Kidney (tissue), 14 donors: ENCODE results near the gene CGNL1. TPM values are rescaled to one million over a fixed set of nuclear protein-coding genes. Genes with fewer than 3 reads are reported as not detected.
A peak's percentile ranks its signal among the peaks of the same experiment; 100 is the strongest.

Source experiments
- DNase-seq, 5 donors: peaks; one replicate each; pipeline ENCODE4 v3.0.0-alpha.2; 2013 to 2020
- FAIRE-seq: peaks from 2 replicates; lab custom pipeline; 2012; peaks lifted over from hg19 to GRCh38; lab: Jason Lieb, UNC
- H3K27ac ChIP-seq, 2 donors: one replicate each; pipeline ENCODE4 v1.7.0; 2013; ENCODE audit warnings: low read depth in 2 of 2, low read length in 2 of 2, inconsistent platforms in 1 of 2
- H3K27me3 ChIP-seq: one replicate; pipeline ENCODE4 v1.7.1; 2013; ENCODE audit warnings: low read length, inconsistent platforms; ENCODE audit not compliant: control insufficient read depth, insufficient read depth
- H3K36me3 ChIP-seq, 3 donors: one replicate each; pipeline versions ENCODE4 v1.7.0 to v1.7.1; 2013; ENCODE audit warnings: low read length in 3 of 3, control low read depth in 1 of 3, inconsistent platforms in 1 of 3; ENCODE audit not compliant: insufficient read depth in 3 of 3, control insufficient read depth in 2 of 3
- H3K4me1 ChIP-seq, 3 donors: one replicate each; pipeline versions ENCODE4 v1.7.0 to v1.7.1; 2013; ENCODE audit warnings: low read length in 3 of 3, inconsistent platforms in 1 of 3, low read depth in 1 of 3; ENCODE audit not compliant: control insufficient read depth in 2 of 3, insufficient read depth in 2 of 3
- H3K4me3 ChIP-seq, 3 donors: one replicate each; pipeline versions ENCODE4 v1.7.0 to v1.8.1; 2013; ENCODE audit warnings: low read length in 3 of 3, control low read depth in 1 of 3, inconsistent platforms in 1 of 3
- H3K9ac ChIP-seq, 3 donors: one replicate each; pipeline versions ENCODE4 v1.7.0 to v1.7.1; 2013; ENCODE audit warnings: low read length in 3 of 3, control low read depth in 1 of 3, inconsistent platforms in 1 of 3
- H3K9me3 ChIP-seq, 3 donors: one replicate each; pipeline versions ENCODE4 v1.7.0 to v1.7.1; 2013; ENCODE audit warnings: low read length in 3 of 3, control low read depth in 1 of 3, inconsistent platforms in 1 of 3; ENCODE audit not compliant: control insufficient read depth in 2 of 3, insufficient read depth in 1 of 3
- intact Hi-C: fragments of 100-400 bp; cut with DNase I; formaldehyde crosslinking; loops from one replicate; pipeline ENCODE4 v1.11.1; 2022
- polyA plus RNA-seq: library from polyadenylated mRNA; stranded (reverse); fragments of 350-450 nt; fragmentation: Illumina TruSeq; extraction: RNeasy Lipid Tissue Mini Kit (QIAGEN cat#74804); gene quantifications from one replicate; pipeline ENCODE4 v1.2.3, GENCODE V29; 2014; ENCODE audit warnings: low read depth, low replicate concordance; ENCODE audit not compliant: insufficient read depth
- total RNA-seq: library from RNA; stranded (reverse); fragmentation: NEBNext Ultra II Directional; extraction: Animal tissue kit (Norgen Biotek cat#: 25700); gene quantifications from one replicate; pipeline ENCODE4 v1.2.1, GENCODE V29; 2021
- TF ChIP-seq, protein P1 (sequence below): IDR thresholded peaks from 3 replicates; pipeline ENCODE4 v1.5.1; 2012; ENCODE audit warnings: mild to moderate bottlenecking, moderate library complexity, borderline replicate concordance; ENCODE audit not compliant: insufficient read depth; ENCODE audit errors: extremely low read depth
- donor health status: control.
- donor health status: control.
- donor health status: control.
- donor health status: control.
- donor health status: control.
- donor health status: DM: yes; HTN: yes; CAD: no.
- donor health status: Normal renal cell carcinoma (clear cell type).

The CGNL1 gene
- total and polyA plus RNA-seq, 2 donors from 2014 or later = 62.0 to 81.5 TPM

- TF ChIP-seq, protein P1, sequence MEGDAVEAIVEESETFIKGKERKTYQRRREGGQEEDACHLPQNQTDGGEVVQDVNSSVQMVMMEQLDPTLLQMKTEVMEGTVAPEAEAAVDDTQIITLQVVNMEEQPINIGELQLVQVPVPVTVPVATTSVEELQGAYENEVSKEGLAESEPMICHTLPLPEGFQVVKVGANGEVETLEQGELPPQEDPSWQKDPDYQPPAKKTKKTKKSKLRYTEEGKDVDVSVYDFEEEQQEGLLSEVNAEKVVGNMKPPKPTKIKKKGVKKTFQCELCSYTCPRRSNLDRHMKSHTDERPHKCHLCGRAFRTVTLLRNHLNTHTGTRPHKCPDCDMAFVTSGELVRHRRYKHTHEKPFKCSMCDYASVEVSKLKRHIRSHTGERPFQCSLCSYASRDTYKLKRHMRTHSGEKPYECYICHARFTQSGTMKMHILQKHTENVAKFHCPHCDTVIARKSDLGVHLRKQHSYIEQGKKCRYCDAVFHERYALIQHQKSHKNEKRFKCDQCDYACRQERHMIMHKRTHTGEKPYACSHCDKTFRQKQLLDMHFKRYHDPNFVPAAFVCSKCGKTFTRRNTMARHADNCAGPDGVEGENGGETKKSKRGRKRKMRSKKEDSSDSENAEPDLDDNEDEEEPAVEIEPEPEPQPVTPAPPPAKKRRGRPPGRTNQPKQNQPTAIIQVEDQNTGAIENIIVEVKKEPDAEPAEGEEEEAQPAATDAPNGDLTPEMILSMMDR = no peak
- no peak for DNase-seq
- FAIRE-seq = no peak
- H3K4me1 ChIP-seq = peaks cover 0 to 30% (median 11%) of the 10 kb centered on the region in 3 donors
- intact Hi-C loops = no loop called here
- peak overlapping the region in 1 of 3 donors; percentile 20 for H3K4me3 ChIP-seq
- peaks cover 0 to 30% (median 15%) of the 10 kb centered on the region in 3 donors for H3K36me3 ChIP-seq
- no peaks in the 10 kb centered on the region for H3K27me3 ChIP-seq
- H3K27ac ChIP-seq = peak overlapping the region; percentile 29 to 43
- no peaks in the 10 kb centered on the region for H3K9me3 ChIP-seq
- H3K9ac ChIP-seq = peak overlapping the region in 1 of 3 donors; percentile 63
Measured at GRCh38 chr15:57439128-57440027, 63.1 kb downstream of the CGNL1 start.

GRCh38 chr15:57440167-57440566 lies 63.9 kb downstream of the CGNL1 start:
- DNase-seq = no peak
- H3K27me3 ChIP-seq = no peaks in the 10 kb centered on the region
- peak overlapping the region in 1 of 3 donors; percentile 63 for H3K9ac ChIP-seq
- H3K4me1 ChIP-seq = peaks cover 0 to 33% (median 11%) of the 10 kb centered on the region in 3 donors
- intact Hi-C loops = no loop called here
- peak overlapping the region in 1 of 2 donors; percentile 59 for H3K27ac ChIP-seq
- no peaks in the 10 kb centered on the region for H3K9me3 ChIP-seq
- FAIRE-seq = no peak
- peak overlapping the region in 1 of 3 donors; percentile 6 for H3K4me3 ChIP-seq
- peaks cover 0 to 38% (median 18%) of the 10 kb centered on the region in 3 donors for H3K36me3 ChIP-seq
- TF ChIP-seq, protein P1 = no peak

GRCh38 chr15:57440799-57441198 lies 64.5 kb downstream of the CGNL1 start:
- H3K36me3 ChIP-seq = peaks cover 0 to 42% (median 20%) of the 10 kb centered on the region in 3 donors
- peak overlapping the region; percentile 25 to 59 for H3K27ac ChIP-seq
- DNase-seq = peak in 2 of 5 donors; percentile 42 to 54
- no peaks in the 10 kb centered on the region for H3K9me3 ChIP-seq
- FAIRE-seq = no peak
- TF ChIP-seq, protein P1 = no peak
- no peak overlapping the region for H3K4me3 ChIP-seq
- intact Hi-C loops = no loop called here
- peaks cover 0 to 31% (median 9%) of the 10 kb centered on the region in 3 donors for H3K4me1 ChIP-seq
- no peak overlapping the region for H3K9ac ChIP-seq
- H3K27me3 ChIP-seq = no peaks in the 10 kb centered on the region
